Stimulated activated CD4-positive, alpha-beta T cell treated with anti-CD3 and anti-CD28 coated beads, Interleukin-1b, Interleukin-23, amount 100 ng/mL, for 48 hours (primary cell): ENCODE data around the gene LRMDA.
"Not testable (repeated sequence)": the region's sequence is repeated elsewhere in the genome, so short reads cannot be mapped to it uniquely, and the experiment has no call there.

ENCODE experiments used
- DNase-seq: peaks from one replicate; pipeline ENCODE4 v3.0.0-alpha.2; 2020

Gene LRMDA

GRCh38 chr10:76115471-76116155 lies 684.2 kb downstream of the LRMDA start:
- no peak for DNase-seq

- no peak for DNase-seq
Measured at GRCh38 chr10:76116523-76116922, 685.1 kb downstream of the LRMDA start.

GRCh38 chr10:76117949-76118348 lies 686.5 kb downstream of the LRMDA start:
- no peak for DNase-seq

- no peak for DNase-seq
Measured at GRCh38 chr10:76119036-76119435, 687.6 kb downstream of the LRMDA start.

GRCh38 chr10:76119515-76119914 lies 688.1 kb downstream of the LRMDA start:
- DNase-seq, result no peak

- DNase-seq, result no peak
Measured at GRCh38 chr10:76122056-76122455, 690.6 kb downstream of the LRMDA start.

- DNase-seq, result no peak
Measured at GRCh38 chr10:76124280-76124679, 692.9 kb downstream of the LRMDA start.

- DNase-seq, result no peak
Measured at GRCh38 chr10:76125900-76126299, 694.5 kb downstream of the LRMDA start.

GRCh38 chr10:76126607-76127527 lies 695.4 kb downstream of the LRMDA start:
- DNase-seq, result no peak

- DNase-seq, result no peak
Measured at GRCh38 chr10:76127984-76128589, 696.7 kb downstream of the LRMDA start.

- no peak for DNase-seq
Measured at GRCh38 chr10:76129213-76129612, 697.8 kb downstream of the LRMDA start.

- no peak for DNase-seq
Measured at GRCh38 chr10:76130892-76131291, 699.5 kb downstream of the LRMDA start.

- DNase-seq, result no peak
Measured at GRCh38 chr10:76133597-76134255, 702.3 kb downstream of the LRMDA start.

- no peak for DNase-seq
Measured at GRCh38 chr10:76136961-76137360, 705.5 kb downstream of the LRMDA start.

- DNase-seq, result no peak
Measured at GRCh38 chr10:76138286-76138685, 706.9 kb downstream of the LRMDA start.

- DNase-seq, result no peak
Measured at GRCh38 chr10:76138906-76139305, 707.5 kb downstream of the LRMDA start.

- no peak for DNase-seq
Measured at GRCh38 chr10:76139431-76139830, 708.0 kb downstream of the LRMDA start.

- no peak for DNase-seq
Measured at GRCh38 chr10:76141376-76141775, 710.0 kb downstream of the LRMDA start.

- DNase-seq, result not testable (repeated sequence)
Measured at GRCh38 chr10:76148217-76148616, 716.8 kb downstream of the LRMDA start.

- DNase-seq, result no peak
Measured at GRCh38 chr10:76149182-76149581, 717.8 kb downstream of the LRMDA start.

- DNase-seq, result no peak
Measured at GRCh38 chr10:76149602-76150138, 718.2 kb downstream of the LRMDA start.

GRCh38 chr10:76150139-76150875 lies 718.9 kb downstream of the LRMDA start:
- DNase-seq, result no peak
